Body of pancreas (tissue), 4 donors: ENCODE data around the gene PITPNC1.

Experiments
- POLR2A ChIP-seq, 3 donors: fragments of 450-650 bp; IDR thresholded peaks; one replicate each; pipeline ENCODE4 v1.6.1; 2016; ENCODE audit warnings: antibody characterized with exemption in 3 of 3, mild to moderate bottlenecking in 2 of 3
- TF ChIP-seq, protein P1 (sequence below), 7 experiments: fragments of 450-650 bp in 4 of 7; fragments of 200-600 bp in 3 of 7; sonication (generic) in 3 of 7; IDR thresholded peaks; one replicate each; pipeline ENCODE4 v1.5.1; 2016 to 2019; ENCODE audit warnings: antibody characterized with exemption in 7 of 7

DNA sequence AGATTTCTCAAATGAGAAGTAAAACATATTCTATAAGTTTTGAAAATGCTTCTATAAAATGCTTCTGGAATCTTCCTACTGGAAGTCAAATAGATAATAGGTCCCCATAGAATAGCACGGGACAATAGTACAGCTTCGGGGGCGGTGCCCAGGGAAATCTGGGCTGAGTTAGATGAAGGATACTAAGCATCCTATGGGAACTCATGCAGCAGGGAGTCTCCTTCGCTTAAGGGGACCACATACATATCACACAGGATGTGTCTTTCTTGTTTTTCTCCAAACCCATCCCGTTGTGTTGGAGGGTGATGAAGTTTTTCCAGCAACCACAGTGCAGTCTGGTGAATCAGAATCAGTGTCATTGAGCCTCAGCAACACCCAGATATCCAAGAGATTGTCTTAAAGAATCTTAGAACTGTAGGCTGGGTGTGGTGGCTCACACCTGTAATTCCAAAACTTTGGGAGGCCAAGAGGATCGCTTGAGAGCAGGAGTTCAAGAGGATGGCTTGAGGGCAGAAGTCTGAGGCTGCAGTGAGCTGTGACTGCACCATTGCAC is 84.2 kb downstream of the PITPNC1 start:
- no peak for TF ChIP-seq POLR2A (IDR thresholded peaks at IDR 0.05)
- TF ChIP-seq, protein P1, sequence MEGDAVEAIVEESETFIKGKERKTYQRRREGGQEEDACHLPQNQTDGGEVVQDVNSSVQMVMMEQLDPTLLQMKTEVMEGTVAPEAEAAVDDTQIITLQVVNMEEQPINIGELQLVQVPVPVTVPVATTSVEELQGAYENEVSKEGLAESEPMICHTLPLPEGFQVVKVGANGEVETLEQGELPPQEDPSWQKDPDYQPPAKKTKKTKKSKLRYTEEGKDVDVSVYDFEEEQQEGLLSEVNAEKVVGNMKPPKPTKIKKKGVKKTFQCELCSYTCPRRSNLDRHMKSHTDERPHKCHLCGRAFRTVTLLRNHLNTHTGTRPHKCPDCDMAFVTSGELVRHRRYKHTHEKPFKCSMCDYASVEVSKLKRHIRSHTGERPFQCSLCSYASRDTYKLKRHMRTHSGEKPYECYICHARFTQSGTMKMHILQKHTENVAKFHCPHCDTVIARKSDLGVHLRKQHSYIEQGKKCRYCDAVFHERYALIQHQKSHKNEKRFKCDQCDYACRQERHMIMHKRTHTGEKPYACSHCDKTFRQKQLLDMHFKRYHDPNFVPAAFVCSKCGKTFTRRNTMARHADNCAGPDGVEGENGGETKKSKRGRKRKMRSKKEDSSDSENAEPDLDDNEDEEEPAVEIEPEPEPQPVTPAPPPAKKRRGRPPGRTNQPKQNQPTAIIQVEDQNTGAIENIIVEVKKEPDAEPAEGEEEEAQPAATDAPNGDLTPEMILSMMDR (IDR thresholded peaks at IDR 0.05): no peak
